GM12864 (cell line): Measurements from ENCODE around the gene ZNF804B.

Experiments
- DNase-seq: peaks from one replicate; pipeline ENCODE4 v3.0.0-alpha.2; 2011; ENCODE audit warnings: low read depth
- H3K4me3 ChIP-seq: 2 replicates; pipeline ENCODE4 v1.5.1; 2011; ENCODE audit warnings: mild to moderate bottlenecking, low read depth, low read length, control low read depth
- TF ChIP-seq, protein P1 (sequence below): IDR thresholded peaks from 2 replicates; pipeline ENCODE4 v1.5.1; 2011; ENCODE audit warnings: low read depth, mild to moderate bottlenecking, moderate library complexity, low read length, control low read depth, inconsistent platforms; ENCODE audit errors: missing control alignments

The ZNF804B gene

DNA sequence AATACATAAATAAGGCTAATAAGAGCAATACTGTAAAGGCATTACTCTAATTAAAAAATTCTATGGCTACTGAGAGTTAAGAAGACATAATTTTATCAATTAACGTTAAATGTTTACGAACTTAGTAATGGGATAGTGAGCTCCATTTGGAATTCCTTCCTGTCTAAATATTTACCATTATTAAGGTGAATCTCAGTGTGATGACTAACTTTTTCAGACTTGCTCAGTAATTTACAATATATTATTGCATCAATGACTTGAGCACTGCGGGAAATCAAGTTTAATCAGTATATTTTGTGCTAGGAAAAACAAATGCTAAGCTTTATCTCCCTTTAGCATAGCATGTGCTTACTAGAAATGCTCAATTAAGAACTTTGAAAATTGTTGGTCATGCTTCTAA is 318.5 kb downstream of the ZNF804B start:
- DNase-seq: no peak
- TF ChIP-seq, protein P1, sequence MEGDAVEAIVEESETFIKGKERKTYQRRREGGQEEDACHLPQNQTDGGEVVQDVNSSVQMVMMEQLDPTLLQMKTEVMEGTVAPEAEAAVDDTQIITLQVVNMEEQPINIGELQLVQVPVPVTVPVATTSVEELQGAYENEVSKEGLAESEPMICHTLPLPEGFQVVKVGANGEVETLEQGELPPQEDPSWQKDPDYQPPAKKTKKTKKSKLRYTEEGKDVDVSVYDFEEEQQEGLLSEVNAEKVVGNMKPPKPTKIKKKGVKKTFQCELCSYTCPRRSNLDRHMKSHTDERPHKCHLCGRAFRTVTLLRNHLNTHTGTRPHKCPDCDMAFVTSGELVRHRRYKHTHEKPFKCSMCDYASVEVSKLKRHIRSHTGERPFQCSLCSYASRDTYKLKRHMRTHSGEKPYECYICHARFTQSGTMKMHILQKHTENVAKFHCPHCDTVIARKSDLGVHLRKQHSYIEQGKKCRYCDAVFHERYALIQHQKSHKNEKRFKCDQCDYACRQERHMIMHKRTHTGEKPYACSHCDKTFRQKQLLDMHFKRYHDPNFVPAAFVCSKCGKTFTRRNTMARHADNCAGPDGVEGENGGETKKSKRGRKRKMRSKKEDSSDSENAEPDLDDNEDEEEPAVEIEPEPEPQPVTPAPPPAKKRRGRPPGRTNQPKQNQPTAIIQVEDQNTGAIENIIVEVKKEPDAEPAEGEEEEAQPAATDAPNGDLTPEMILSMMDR: no peak
- H3K4me3 ChIP-seq: no peak overlapping the region

DNA sequence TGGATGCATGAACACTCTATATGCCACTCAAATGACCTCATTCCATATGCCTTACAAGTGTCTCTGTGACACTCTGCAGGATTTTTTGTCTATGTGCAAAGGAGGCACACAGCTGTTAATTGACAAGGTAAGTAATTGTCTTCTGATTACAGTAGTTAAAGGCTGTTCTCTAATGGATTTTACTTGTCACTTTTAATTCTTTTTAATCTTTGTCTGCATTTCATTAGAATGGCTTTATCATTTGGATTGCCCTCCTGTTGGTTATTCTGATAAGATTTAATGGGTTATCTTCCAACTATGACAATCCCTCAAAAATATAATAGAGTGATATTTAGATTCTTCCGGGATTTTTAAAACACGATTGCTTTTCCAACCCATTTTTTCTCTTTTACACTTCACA is 326.1 kb downstream of the ZNF804B start:
- DNase-seq: no peak
- TF ChIP-seq, protein P1: no peak
- H3K4me3 ChIP-seq: no peak overlapping the region

DNA sequence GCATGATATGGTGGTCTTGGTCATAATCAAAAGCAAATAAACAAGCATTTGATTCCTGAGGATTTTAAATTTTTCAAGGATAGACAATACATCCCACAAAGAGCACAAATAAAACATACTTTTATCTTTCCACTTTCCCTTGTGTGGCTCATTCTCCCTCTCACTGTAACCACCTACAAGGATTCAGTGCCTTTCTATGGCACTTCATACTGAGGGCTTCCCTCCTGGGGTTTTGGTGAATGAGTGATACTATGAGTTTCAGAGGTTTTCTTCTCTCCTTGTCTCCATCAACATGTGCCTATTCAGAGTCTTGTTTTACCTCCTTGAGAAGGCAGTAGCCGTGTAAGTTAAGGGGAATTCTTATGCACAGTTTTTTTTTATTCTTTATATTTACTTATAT is 332.1 kb downstream of the ZNF804B start:
- no peak for DNase-seq
- TF ChIP-seq, protein P1: no peak
- H3K4me3 ChIP-seq: no peak overlapping the region

DNA sequence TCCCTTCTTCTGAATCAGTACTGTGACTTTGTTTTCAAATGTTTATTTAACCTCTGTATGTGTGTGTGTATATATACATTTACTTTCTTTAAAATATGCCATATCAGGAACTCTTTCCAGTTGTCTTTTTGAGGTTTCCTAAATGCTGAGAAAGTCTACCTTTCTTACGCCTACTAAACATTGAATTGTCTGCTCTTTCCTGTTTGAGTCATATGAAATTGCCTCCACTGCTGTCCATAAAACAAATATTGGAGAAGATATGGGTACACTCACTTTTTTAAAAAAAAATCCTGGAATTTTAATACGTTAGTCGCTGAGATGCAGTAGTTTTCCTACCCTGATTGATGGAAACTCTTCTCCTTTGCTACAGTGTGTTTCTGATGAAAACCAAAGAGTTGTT is 334.8 kb downstream of the ZNF804B start:
- TF ChIP-seq, protein P1: no peak
- DNase-seq: no peak

DNA sequence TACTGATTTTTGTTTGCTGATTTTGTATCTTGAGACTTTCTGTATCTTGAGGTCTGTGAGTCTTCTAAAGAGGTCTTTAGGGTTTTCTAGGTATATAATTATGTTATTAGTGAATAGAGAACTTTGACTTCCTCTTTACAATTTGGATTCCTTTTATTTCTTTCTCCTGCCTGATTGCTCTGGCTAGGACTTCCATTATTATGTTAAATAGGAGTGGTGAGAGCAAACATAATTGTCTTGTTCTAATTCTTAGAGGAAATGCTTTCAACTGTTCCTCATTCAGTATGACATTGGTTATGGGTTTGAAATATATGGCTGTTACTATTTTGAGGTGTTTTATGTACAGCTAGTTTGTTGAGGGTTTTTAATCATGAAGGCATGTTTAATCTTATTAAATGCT is 344.1 kb downstream of the ZNF804B start:
- DNase-seq: no peak
- TF ChIP-seq, protein P1: no peak
- no peak overlapping the region for H3K4me3 ChIP-seq

More for the DNA sequence above, 334.8 kb downstream of the ZNF804B start:
- no peak overlapping the region for H3K4me3 ChIP-seq

DNA sequence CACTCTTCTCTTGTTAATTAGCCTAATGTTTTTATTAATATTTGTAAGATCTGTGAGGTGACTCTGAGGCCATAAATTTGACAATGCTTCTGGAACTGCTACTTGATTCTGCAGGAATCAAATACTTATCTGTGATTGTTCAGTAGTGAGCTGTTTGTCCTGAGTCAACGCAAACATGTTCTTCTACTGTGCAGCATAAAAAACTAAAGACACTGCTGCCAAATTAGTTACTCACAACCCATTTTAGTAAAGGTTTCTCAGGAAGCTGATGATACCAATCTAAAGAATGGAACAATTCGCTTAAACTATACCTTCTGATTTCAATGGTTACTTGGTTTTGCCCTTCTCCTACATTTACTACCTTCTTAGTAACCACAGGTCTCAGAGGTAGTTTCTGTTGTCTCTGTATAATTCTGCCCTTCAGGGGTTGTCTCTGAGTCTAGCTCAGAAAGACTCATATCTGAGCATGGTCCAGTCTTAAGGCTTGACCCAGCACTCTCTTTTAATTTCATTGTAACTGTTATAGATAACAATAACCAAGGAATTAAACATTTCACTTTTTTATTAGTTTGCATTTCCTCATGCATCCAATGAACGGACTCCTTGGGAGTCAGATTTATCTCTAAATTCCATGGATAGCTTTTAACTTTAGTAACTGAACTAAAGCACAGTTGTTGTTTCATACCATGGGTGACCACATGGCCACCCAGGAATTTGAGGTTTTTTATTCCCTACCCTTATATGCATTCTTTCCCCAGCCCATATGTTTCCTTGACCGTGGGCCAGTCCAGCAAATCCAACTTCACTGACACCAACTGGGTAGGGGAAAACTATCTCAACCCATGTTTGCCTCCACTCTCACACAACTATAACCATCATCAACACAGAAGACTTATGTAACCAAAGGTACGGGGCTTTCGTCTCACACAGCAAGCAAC is 345.5 kb downstream of the ZNF804B start:
- H3K4me3 ChIP-seq: no peak overlapping the region
- no peak for DNase-seq
- TF ChIP-seq, protein P1: no peak

DNA sequence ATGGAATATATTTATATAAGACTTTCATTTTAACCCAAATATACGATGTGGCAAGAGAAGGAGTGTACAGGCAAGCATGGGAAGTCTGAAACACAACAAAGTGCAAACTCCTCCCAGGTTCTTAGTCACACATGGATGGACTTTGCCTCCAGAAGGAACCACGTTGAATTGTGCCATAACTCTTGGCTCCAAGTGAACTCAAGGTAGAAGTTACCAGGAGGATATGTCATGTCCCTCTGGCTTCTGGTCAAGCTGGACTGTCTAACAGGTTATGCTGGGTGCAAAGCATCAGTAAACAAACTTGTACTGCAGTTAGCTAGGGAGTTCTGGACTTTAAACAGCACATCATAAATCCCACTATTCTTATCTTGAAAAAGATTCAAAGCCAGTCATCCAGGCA is 364.4 kb downstream of the ZNF804B start:
- TF ChIP-seq, protein P1: no peak
- no peak for DNase-seq
- H3K4me3 ChIP-seq: no peak overlapping the region
